GM12892 (cell line): ENCODE data around the gene CCL19.

Source experiments
- DNase-seq: peaks from one replicate; pipeline ENCODE4 v3.0.0; 2011; ENCODE audit not compliant: insufficient read length
- FAIRE-seq: peaks from 2 replicates; lab custom pipeline; 2011; peaks lifted over from hg19 to GRCh38; lab: Jason Lieb, UNC
- POLR2A ChIP-seq: IDR thresholded peaks from 2 replicates; pipeline ENCODE4 v1.6.1; 2011; ENCODE audit warnings: low read depth, low read length, control low read depth
- POLR2AphosphoS5 ChIP-seq: IDR thresholded peaks from 2 replicates; pipeline ENCODE4 v1.6.1; 2011; ENCODE audit warnings: low read depth, low read length, control low read depth
- TAF1 ChIP-seq: IDR thresholded peaks from 2 replicates; pipeline ENCODE4 v1.6.1; 2011; ENCODE audit warnings: low read depth, mild to moderate bottlenecking, control low read depth, low read length, borderline replicate concordance

CCL19 gene

GRCh38 chr9:34714007-34714406 is 22.9 kb upstream of the CCL19 start:
- FAIRE-seq (no peak), DNase-seq (no peak)
- no peak for TF ChIP-seq POLR2AphosphoS5
- no peak for TF ChIP-seq TAF1

GRCh38 chr9:34712140-34712539 is 21.1 kb upstream of the CCL19 start:
- no peak for FAIRE-seq
- TF ChIP-seq TAF1 (no peak), POLR2AphosphoS5 (no peak), POLR2A (no peak)

GRCh38 chr9:34710023-34710422 is 18.9 kb upstream of the CCL19 start, which contains the start of gene CCL21:
TSS of gene CCL21 (minus strand) at chr9:34710136. CDS start at chr9:34710066, 70 bp downstream.
- no peak for FAIRE-seq
- no peak for TF ChIP-seq TAF1

More at GRCh38 chr9:34712140-34712539, 21.1 kb upstream of the CCL19 start:
- no peak for DNase-seq

GRCh38 chr9:34709196-34709978 is 18.3 kb upstream of the CCL19 start:
- FAIRE-seq (no peak), DNase-seq (no peak)
- TF ChIP-seq POLR2AphosphoS5, result no peak
- TF ChIP-seq POLR2A, result no peak
- no peak for TF ChIP-seq TAF1

More at GRCh38 chr9:34710023-34710422, 18.9 kb upstream of the CCL19 start, which contains the start of gene CCL21:
- DNase-seq, result no peak

GRCh38 chr9:34707130-34707529 is 16.1 kb upstream of the CCL19 start:
- FAIRE-seq (no peak), DNase-seq (no peak)
- TF ChIP-seq POLR2A (no peak), TAF1 (no peak), POLR2AphosphoS5 (no peak)

- DNase-seq, result peak; percentile 64
- peak; percentile 96 for FAIRE-seq
- TF ChIP-seq TAF1 (no peak), POLR2A (no peak), POLR2AphosphoS5 (no peak)
These were observed 11.0 kb upstream of the CCL19 start for GRCh38 chr9:34701769-34702736.

- TF ChIP-seq POLR2AphosphoS5 (no peak), TAF1 (no peak), POLR2A (no peak)
- FAIRE-seq (no peak), DNase-seq (peak; percentile 59)
These were observed 10.1 kb upstream of the CCL19 start for GRCh38 chr9:34701023-34701768.

GRCh38 chr9:34694811-34695210 is 3.7 kb upstream of the CCL19 start:
- FAIRE-seq (no peak), DNase-seq (no peak)
- no peak for TF ChIP-seq POLR2A
- TF ChIP-seq POLR2AphosphoS5, result no peak
- TF ChIP-seq TAF1, result no peak

- TF ChIP-seq TAF1 (no peak), POLR2AphosphoS5 (no peak), POLR2A (no peak)
- no peak for FAIRE-seq
- no peak for DNase-seq
These were observed 2.5 kb upstream of the CCL19 start for GRCh38 chr9:34693560-34693959.

GRCh38 chr9:34691936-34692315 is 850 bp upstream of the CCL19 start:
- DNase-seq, result no peak
- FAIRE-seq, result no peak
- no peak for TF ChIP-seq POLR2AphosphoS5
- TF ChIP-seq POLR2A, result no peak
- no peak for TF ChIP-seq TAF1

GRCh38 chr9:34689512-34689911 is 1.6 kb downstream of the CCL19 start:
- TF ChIP-seq POLR2A (no peak), POLR2AphosphoS5 (no peak), TAF1 (no peak)
- FAIRE-seq, result no peak
- DNase-seq, result no peak

GRCh38 chr9:34689116-34689470 is 2.0 kb downstream of the CCL19 start:
- no peak for FAIRE-seq
- DNase-seq, result no peak
- TF ChIP-seq POLR2A, result no peak
- TF ChIP-seq POLR2AphosphoS5, result no peak
- no peak for TF ChIP-seq TAF1
